Thyroid gland (tissue), 4 donors: Measurements from ENCODE around the gene ERICH2.

Source experiments
- CTCF ChIP-seq, 6 experiments: fragments of 200-600 bp in 3 of 6; fragments of 450-650 bp in 3 of 6; sonication (generic) in 3 of 6; IDR thresholded peaks; one replicate each; pipeline ENCODE4 v1.5.1; 2016 to 2019; ENCODE audit warnings: antibody characterized with exemption in 6 of 6, mild to moderate bottlenecking in 2 of 6, inconsistent platforms in 1 of 6, moderate library complexity in 1 of 6
- POLR2A ChIP-seq, 2 donors: fragments of 450-650 bp; IDR thresholded peaks; one replicate each; pipeline ENCODE4 v1.6.1; 2017; ENCODE audit warnings: antibody characterized with exemption in 2 of 2, mild to moderate bottlenecking in 2 of 2, moderate library complexity in 1 of 2

GRCh38 chr2:170779304-170779703, 9.1 kb downstream of the ERICH2 start:
- TF ChIP-seq CTCF (IDR thresholded peaks at IDR 0.05) (no peak), POLR2A (IDR thresholded peaks at IDR 0.05) (no peak)
